Measurements from ENCODE around the gene CFAP54.
"Not testable (repeated sequence)": the region's sequence is repeated elsewhere in the genome, so short reads cannot be mapped to it uniquely, and the experiment has no call there.

CFAP54 gene

GRCh38 chr12:96710127-96710745, 220.9 kb downstream of the CFAP54 start:
- TF ChIP-seq CTCF (conservative IDR thresholded peaks at IDR 0.05; ENCODE audit: control insufficient read depth, insufficient read depth, low read depth, low read length), result no peak
- no peak for DNase-seq (ENCODE audit: low read depth)

GRCh38 chr12:96711364-96711763, 222.0 kb downstream of the CFAP54 start:
- TF ChIP-seq CTCF (conservative IDR thresholded peaks at IDR 0.05; ENCODE audit: control insufficient read depth, insufficient read depth, low read depth, low read length), result no peak
- no peak overlapping the region for H3K4me3 ChIP-seq (ENCODE audit: control insufficient read depth, low read depth, low read length)

More at GRCh38 chr12:96710127-96710745, 220.9 kb downstream of the CFAP54 start:
- H3K4me3 ChIP-seq (ENCODE audit: control insufficient read depth, low read depth, low read length), result no peak overlapping the region

DNA sequence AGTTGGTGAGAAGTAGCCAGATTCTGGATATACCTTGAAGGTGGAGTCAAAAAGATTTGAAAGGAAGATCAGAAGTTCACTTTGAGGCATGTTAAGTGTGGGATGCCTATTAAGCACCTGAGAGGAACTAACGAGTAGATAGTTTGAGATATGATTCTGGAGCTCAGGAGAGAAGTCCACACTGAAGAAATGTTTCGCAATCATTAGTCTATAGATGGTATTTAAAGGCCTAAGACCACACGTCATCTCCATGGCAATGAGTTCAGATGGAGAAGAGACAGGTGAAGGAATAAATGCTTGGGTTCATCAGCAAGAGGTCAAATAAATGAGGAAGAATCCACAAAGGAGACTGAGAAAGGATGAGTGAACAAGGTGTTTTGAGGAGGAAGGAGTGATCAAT, 224.8 kb downstream of the CFAP54 start:
- no peak for DNase-seq (ENCODE audit: low read depth)
- no peak overlapping the region for H3K4me3 ChIP-seq (ENCODE audit: control insufficient read depth, low read depth, low read length)
- no peak for TF ChIP-seq CTCF (conservative IDR thresholded peaks at IDR 0.05; ENCODE audit: control insufficient read depth, insufficient read depth, low read depth, low read length)

More at GRCh38 chr12:96711364-96711763, 222.0 kb downstream of the CFAP54 start:
- DNase-seq (ENCODE audit: low read depth), result no peak

DNA sequence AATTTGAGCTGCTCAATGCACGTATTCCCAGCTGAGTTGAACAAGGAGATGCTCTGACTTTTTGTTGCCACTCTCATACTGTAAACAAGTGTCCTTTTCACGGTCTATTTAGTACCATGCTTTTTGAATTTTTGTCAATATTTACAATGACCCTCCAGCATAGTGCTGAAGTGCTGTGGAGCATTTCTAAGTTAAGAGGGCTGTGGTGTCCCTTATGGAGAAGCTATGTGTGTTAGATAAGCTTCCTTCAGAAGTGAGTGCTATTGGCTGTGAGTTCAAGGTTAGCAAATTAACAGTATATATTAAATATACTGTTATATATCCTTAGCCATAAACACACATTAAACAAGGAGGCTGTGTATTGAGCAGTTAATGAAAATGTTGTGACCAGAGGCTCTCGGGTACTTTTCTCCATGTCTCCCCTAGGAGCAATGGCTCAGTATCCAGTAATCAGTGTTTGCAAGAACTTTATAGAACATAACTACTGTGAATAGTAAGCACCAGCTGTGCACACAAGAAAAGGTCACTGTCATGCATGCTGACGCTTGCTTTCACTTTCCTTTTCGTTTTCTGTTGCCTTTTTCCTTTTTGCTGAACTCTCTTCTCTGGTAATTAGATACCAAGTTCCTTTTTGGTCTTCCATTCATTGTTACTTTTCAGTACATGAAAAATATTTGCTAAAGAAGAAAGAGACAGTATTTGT, 230.4 kb downstream of the CFAP54 start:
- TF ChIP-seq CTCF (conservative IDR thresholded peaks at IDR 0.05; ENCODE audit: control insufficient read depth, insufficient read depth, low read depth, low read length), result no peak
- peak overlapping the region; percentile 25 for H3K4me3 ChIP-seq (ENCODE audit: control insufficient read depth, low read depth, low read length)
- peak; percentile 33 for DNase-seq (ENCODE audit: low read depth)

GRCh38 chr12:96720363-96720705, 231.0 kb downstream of the CFAP54 start:
- DNase-seq (ENCODE audit: low read depth), result peak; percentile 1
- peak overlapping the region; percentile 25 for H3K4me3 ChIP-seq (ENCODE audit: control insufficient read depth, low read depth, low read length)
- TF ChIP-seq CTCF (conservative IDR thresholded peaks at IDR 0.05; ENCODE audit: control insufficient read depth, insufficient read depth, low read depth, low read length), result no peak

GRCh38 chr12:96729466-96729865, 240.1 kb downstream of the CFAP54 start:
- DNase-seq (ENCODE audit: low read depth); H3K4me3 ChIP-seq (ENCODE audit: control insufficient read depth, low read depth, low read length): not testable (repeated sequence)

DNA sequence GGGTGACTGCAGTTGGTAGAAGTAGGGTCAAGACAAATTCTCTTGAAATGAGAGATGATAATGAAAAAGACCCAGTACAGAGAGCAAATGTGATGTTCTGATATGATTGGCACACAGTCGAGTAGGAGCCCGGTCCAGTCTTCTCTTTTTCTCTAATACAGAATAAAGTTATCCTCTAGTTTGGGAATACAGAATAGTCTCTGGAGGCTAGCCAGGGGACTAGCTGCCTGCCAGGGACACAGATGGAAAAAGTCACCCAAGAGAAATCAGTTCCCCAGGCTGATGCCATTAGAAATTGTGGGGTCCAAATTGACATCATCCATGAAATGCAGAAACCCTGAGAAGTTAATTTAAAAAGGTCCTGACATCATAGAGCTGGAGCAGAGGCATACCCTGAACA, 240.5 kb downstream of the CFAP54 start:
- H3K4me3 ChIP-seq (ENCODE audit: control insufficient read depth, low read depth, low read length), result no peak overlapping the region
- no peak for DNase-seq (ENCODE audit: low read depth)
- no peak for TF ChIP-seq CTCF (conservative IDR thresholded peaks at IDR 0.05; ENCODE audit: control insufficient read depth, insufficient read depth, low read depth, low read length)

Measured in fibroblast of mammary gland (primary cell).